Activated effector memory CD4-positive, alpha-beta T cell treated with anti-CD3 and anti-CD28 coated beads, Interleukin-2, amount 50 U/mL, for 16 hours (primary cell): ENCODE data around the gene SLC12A7.
"Not testable (repeated sequence)": the region's sequence is repeated elsewhere in the genome, so short reads cannot be mapped to it uniquely, and the experiment has no call there.

Experiments used
- DNase-seq: peaks from one replicate; pipeline ENCODE4 v3.0.0-alpha.2; 2020

SLC12A7 gene

GRCh38 chr5:1140171-1140817, 28.4 kb upstream of the SLC12A7 start:
- DNase-seq, result peak; percentile 87

GRCh38 chr5:1139331-1140170, 27.7 kb upstream of the SLC12A7 start:
- no peak for DNase-seq

- DNase-seq, result no peak
These were observed 26.8 kb upstream of the SLC12A7 start for GRCh38 chr5:1138445-1139245.

DNA sequence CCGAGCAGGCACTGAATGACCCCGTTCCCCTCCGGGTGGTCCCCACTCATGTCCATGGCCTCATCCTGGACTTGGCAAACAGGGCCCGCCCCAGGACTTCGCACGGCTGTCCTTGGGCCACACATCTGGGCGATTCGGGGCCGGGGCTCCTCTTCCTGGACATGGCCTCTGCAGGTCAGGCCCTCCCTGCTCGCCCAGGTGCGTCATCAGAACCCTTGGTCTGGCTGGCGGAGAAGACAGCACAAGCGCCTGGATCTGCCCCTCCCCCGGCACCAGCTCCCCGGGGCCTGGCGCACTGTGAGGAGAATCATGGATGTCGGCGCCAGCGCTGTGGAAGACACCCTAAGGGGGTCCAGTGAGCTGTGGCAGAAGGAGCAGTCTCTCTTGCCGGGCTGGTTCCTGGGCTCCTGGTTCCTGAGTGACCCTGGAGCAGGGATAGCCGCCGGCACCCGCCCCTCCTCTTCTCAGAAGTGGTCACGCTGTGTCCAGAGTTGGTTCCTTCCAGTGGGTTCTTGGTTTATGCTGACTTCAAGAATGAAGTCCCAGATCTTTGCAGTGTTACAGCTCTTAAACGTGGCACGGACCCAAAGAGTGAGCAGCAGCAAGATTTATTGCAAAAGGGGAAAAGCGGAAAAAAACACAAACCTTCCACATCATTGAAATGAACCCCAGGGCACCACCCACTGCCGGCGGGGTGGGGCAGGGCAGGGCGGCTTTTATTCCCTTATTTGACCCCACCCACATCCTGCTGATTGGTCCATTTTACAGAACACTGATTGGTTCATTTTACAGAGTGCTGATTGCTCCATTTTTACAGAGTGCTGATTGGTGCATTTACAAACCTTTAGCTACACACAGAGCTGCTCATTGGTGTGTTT, 25.9 kb upstream of the SLC12A7 start:
- no peak for DNase-seq

DNA sequence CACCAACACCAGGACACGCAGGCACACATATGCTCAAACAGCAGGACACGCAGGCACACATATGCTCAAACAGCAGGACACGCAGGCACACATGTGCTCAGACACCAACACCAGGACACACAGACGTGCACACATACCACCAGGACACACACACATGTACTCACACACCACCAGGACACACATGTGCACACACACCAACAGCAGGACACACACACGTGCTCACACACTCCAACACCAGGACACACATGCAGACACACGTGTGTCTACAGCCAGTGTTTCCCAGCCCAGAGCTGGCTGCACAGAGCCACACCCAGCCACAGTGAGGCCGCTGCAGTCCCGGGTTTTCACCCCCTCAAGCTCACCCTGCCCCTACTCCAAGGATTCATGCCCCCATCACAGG, 25.0 kb upstream of the SLC12A7 start:
- no peak for DNase-seq

DNA sequence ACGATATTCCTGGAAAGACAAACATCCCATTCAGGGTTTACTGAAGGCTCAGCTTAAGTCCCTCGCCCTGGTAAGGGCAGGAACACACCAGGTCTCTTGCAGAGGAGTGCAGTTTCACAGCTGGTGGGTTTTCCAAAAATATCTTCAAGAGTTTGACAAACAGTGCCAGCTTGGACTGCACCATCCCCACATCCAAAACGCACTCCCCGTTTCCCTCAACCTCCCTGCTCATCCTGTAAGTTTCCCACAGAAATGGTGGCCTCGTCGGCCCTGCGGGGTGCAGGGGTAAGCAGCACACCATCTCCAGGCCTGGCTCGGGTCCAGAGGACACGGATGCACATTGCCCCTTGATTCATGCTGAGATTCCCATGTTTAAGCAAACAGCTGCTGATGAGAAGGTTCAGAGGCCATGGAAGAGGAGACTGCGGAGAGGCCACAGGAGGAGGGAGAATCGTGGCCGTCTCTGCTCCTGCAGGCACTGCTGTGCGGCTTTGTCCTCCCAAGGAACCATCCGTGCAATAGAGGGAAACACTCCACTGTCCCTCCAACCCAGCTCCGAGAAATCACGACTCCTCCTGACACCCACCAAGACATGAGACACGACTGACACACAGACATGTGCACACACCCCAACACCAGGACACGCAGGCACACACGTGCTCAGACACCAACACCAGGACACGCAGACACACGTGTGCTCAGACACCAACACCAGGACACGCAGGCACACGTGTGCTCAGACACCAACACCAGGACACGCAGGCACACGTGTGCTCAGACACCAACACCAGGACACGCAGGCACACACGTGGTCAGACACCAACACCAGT, 24.0 kb upstream of the SLC12A7 start:
- DNase-seq, result no peak

DNA sequence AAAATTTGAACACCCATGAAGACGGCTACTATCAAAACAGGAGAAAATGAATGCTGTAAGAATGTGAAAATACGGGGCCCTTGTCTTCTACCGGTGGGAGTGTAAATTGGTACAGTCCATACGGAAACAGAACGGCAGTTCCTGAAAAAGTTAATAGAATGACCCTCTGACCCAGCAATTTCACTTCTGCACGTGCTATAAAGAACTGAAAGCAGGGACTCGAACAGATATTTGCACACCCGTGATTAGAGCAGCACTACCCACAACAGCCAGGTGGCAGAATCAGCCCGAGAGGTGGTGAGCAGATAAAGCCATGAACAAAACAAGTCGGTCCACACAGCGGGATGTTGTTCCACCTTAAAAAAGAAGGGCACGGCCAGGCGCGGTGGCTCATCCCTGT, 22.6 kb upstream of the SLC12A7 start:
- DNase-seq, result no peak

- no peak for DNase-seq
These were observed 21.8 kb upstream of the SLC12A7 start for GRCh38 chr5:1133510-1134201.

DNA sequence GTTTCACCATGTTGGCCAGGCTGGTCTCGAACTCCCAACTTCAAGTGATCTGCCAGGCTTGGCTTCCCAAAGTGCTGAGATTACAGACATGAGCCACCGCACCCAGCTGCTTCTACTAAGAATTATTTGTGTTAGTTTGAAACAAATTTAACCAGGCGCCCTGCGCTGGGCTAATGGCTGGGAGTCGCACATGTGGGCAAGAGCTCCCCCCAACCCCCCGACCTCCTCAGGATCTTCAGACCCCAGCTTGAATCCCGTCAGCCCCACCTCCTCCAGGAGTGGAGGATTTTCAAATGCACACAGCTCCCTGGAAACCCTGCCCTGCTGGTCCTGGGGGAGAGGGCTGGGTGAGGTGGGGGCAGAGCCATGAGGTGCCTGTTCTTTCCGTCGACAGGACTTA, 21.2 kb upstream of the SLC12A7 start:
- no peak for DNase-seq

- no peak for DNase-seq
These were observed 20.7 kb upstream of the SLC12A7 start for GRCh38 chr5:1132570-1132969.

- DNase-seq, result no peak
These were observed 19.9 kb upstream of the SLC12A7 start for GRCh38 chr5:1131726-1132125.

GRCh38 chr5:1131191-1131621, 19.3 kb upstream of the SLC12A7 start:
- DNase-seq, result no peak

- no peak for DNase-seq
These were observed 18.5 kb upstream of the SLC12A7 start for GRCh38 chr5:1130218-1130946.

- DNase-seq, result no peak
These were observed 17.8 kb upstream of the SLC12A7 start for GRCh38 chr5:1129711-1130055.

DNA sequence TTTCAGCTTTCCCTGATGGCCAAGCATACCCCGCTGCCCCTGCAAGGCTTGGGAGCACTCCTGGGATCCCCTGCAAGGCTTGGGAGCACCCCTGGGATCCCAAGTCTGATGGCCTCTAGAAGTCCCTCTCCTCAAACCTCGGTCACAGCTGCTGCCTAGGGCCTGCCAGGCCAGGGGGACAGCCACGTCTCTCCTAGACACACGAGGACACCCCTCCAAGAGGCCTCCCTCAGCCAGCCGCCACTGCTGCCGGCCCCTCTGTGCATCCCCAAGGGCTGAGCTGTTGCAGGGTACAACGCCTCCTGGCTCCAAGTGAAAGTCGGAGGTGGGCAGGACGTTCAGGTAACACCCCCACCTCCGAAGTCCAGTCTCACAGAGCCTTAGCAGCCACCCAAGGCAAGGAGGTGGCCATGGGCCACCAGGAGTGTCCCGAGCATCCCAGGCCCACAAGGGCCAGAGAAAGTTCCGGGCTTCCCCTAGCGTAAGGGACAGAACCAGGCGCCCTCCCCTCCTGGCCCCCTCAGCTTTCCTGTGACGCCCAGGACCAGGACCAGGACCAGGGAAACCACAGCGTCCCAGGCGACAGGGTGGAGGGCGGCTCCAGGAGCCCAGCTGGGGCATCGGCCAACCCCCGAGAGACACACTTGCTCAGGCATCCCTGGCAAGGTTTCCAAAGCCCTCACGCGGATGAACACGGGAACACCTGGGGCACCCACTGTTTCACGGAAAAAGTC, 17.3 kb upstream of the SLC12A7 start:
- DNase-seq, result no peak

DNA sequence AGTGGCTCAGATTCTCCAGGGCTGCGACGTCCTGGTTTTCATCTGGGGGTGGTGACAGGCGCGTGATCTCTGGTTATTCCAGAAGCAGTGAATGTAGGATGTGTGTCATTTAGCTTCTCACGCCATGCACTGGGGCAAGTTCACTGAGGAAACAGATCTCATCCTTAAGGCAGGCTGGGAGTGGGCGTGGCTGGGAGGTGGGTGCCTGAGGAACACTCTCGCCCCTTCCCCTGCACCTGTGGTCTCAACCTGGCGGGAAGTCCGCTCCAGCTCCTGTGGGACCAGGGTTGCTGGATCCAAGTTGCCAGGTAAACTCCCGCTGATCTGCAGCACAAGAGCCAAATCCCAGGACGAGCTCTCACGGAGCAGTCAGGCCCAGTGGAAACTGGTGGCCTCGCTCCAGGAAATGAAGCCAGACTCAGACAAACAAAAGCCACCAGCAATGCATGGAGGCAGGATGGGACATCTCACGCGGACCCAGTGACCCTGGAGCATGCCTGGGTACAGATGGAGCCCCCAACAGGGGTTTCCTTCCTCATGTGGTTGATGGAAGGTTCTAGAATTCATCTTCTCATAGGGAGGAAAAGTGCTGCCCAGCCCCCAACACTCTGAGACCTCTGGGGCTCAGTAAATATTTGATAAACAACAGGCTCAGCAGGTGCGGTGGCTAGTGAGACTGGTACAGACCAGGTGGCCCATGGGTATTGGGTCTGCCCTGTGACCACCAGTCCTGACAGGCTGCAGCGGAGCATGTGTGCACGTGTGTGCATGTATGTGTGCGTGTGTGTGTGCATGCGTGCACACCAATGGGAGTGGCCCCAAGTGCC, 16.3 kb upstream of the SLC12A7 start:
- no peak for DNase-seq

DNA sequence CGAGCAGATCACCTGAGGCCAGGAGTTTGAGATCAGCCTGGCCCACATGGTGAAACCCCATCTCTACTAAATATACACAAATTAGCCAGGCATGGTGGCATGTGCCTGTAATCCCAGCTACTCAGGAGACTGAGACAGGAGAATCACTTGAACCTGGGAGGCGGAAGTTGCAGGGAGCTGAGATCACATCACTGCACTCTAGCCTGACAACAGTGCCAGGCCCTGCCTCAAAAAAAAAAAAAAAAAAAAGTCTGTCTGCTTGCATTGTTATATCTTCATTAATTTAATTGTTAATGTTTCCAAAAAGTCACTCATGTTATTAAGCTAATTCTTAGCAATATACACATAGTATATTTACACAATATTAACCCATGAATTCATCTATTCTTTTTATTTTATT, 13.8 kb upstream of the SLC12A7 start:
- not testable (repeated sequence) for DNase-seq

DNA sequence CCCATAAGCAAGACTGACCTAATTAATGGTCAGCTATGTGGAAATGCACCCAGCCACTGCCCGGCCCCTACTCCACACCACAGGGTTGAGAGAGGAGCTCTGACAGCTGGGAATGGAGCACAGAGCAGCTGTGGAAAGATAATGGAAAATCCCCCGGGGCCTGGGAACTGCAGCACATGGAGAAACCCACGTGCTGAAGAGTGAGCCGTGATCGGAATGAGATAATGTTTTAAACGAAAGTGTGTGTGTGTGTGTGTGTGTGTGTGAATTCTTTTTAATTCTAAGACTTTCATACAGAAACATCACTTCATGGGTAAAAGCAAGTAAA, 13.1 kb upstream of the SLC12A7 start:
- no peak for DNase-seq
